ENCODE measurements around the gene GOLM1. TPM values are rescaled to one million over a fixed set of nuclear protein-coding genes. Genes with fewer than 3 reads are reported as not detected.

The GOLM1 gene
- total RNA-seq, 1 experiment from 2014 or later = 71.6 TPM

- Mint-ChIP-seq H3K27me3 (ENCODE audit: low read depth) (no peaks in the 10 kb centered on the region), H3K27ac (peak overlapping the region in 2 of 3 experiments; percentile 1 to 45; a peak in 3 of 7 replicates), H3K36me3 (ENCODE audit: insufficient read depth in 1 of 3, low read depth in 3 of 3) (peaks cover 6 to 7% (median 7%) of the 10 kb centered on the region in 3 experiments; a peak in 5 of 7 replicates), H3K4me3 (no peak overlapping the region), H3K4me1 (peaks cover 24 to 32% of the 10 kb centered on the region in 2 experiments), H3K9me3 (no peaks in the 10 kb centered on the region)
- Histone ChIP-seq H3K23ac (ENCODE audit: insufficient read length, low read depth, low read length) (no peak overlapping the region), H3K4me1 (ENCODE audit: insufficient read depth, low read length) (peaks cover 3% of the 10 kb centered on the region), H2BK5ac (ENCODE audit: insufficient read length, low read length) (no peak overlapping the region), H3K27ac (ENCODE audit: insufficient read length, low read depth, low read length) (no peak overlapping the region), H2AFZ (ENCODE audit: low read length) (no peak overlapping the region), H2AK5ac (ENCODE audit: insufficient read length, low read length) (no peak overlapping the region), H3K18ac (ENCODE audit: insufficient read length, low read depth, low read length) (no peak overlapping the region), H3K27me3 (ENCODE audit: insufficient read depth, low read length) (no peaks in the 10 kb centered on the region), H2BK12ac (ENCODE audit: insufficient read length, low read depth, low read length) (no peak overlapping the region), H4K5ac (ENCODE audit: insufficient read length, low read depth, low read length) (no peak overlapping the region), H3K79me1 (ENCODE audit: insufficient read depth, low read depth, low read length, poor library complexity, severe bottlenecking) (no peaks in the 10 kb centered on the region), H4K91ac (ENCODE audit: insufficient read length, low read depth, low read length) (no peak overlapping the region), H3K9me3 (ENCODE audit: control insufficient read depth, low read depth, low read length) (no peaks in the 10 kb centered on the region), H2BK120ac (ENCODE audit: low read depth, low read length, poor library complexity, severe bottlenecking) (no peak overlapping the region), H3T11ph (ENCODE audit: low read length) (no peak overlapping the region), H2BK20ac (ENCODE audit: low read depth, low read length, poor library complexity, severe bottlenecking) (no peak overlapping the region), H3K4ac (ENCODE audit: low read depth, low read length) (no peak overlapping the region), H4K20me1 (ENCODE audit: control insufficient read depth, insufficient read depth, insufficient read length) (no peaks in the 10 kb centered on the region), H2BK15ac (ENCODE audit: low read depth, low read length) (no peak overlapping the region), H3K79me2 (ENCODE audit: insufficient read depth, low read length) (no peaks in the 10 kb centered on the region), H4K8ac (replicated peaks; ENCODE audit: insufficient read length, low read depth, low read length) (no peak overlapping the region), H3K23me2 (ENCODE audit: insufficient read length, low read depth, low read length, poor library complexity, severe bottlenecking) (no peaks in the 10 kb centered on the region), H3K4me2 (ENCODE audit: insufficient read depth, insufficient read length, low read length) (no peak overlapping the region), H3K56ac (ENCODE audit: insufficient read length, low read depth, low read length) (no peak overlapping the region), H3K9ac (ENCODE audit: extremely low read depth, insufficient read length, low read length) (no peak overlapping the region), H3K14ac (ENCODE audit: insufficient read depth, low read length) (no peak overlapping the region)
- TF ChIP-seq CTCF (conservative IDR thresholded peaks at IDR 0.05) = no peak
- WGBS (ENCODE audit: extremely low coverage, insufficient read length, low lambda C conversion rate) = no CpG with 5 or more reads among the region's 11 CpGs
- no peak for DNase-seq
Observed at GRCh38 chr9:86061972-86062739, 37.2 kb downstream of the GOLM1 start.

Measured in H9 (cell line).